Nephron (organoid): ENCODE results near the gene KLHL12.

ENCODE experiments used
- H3K27ac Mint-ChIP-seq, 3 experiments: 2 replicates each; pipeline ENCODE4 v1.8.0; 2020; ENCODE audit warnings: mixed read lengths in 3 of 3, mild to moderate bottlenecking in 2 of 3, moderate library complexity in 1 of 3
- H3K27me3 Mint-ChIP-seq: 2 replicates; pipeline ENCODE4 v1.8.0; 2021; ENCODE audit warnings: low read depth, mild to moderate bottlenecking, moderate library complexity, mixed read lengths
- H3K36me3 Mint-ChIP-seq: 2 replicates; pipeline ENCODE4 v1.8.0; 2020; ENCODE audit warnings: low read depth, mixed read lengths
- H3K4me1 Mint-ChIP-seq: 2 replicates; pipeline ENCODE4 v1.8.0; 2020; ENCODE audit warnings: mixed read lengths
- H3K4me3 Mint-ChIP-seq, 3 experiments: 2 replicates each; pipeline ENCODE4 v1.8.0; 2020; ENCODE audit warnings: mild to moderate bottlenecking in 3 of 3, mixed read lengths in 3 of 3, moderate library complexity in 2 of 3
- H3K9me3 Mint-ChIP-seq: 2 replicates; pipeline ENCODE4 v1.8.0; 2020; ENCODE audit warnings: mixed read lengths
- CTCF ChIP-seq, 3 experiments: fragments of 200-600 bp; sonication (generic); IDR thresholded peaks; one replicate each; pipeline ENCODE4 v1.5.0; 2021; ENCODE audit warnings: antibody characterized with exemption in 3 of 3; ENCODE audit not compliant: unreplicated experiment in 3 of 3

KLHL12 gene

GRCh38 chr1:202954057-202954745, 27.2 kb upstream of the KLHL12 start:
- Mint-ChIP-seq H3K4me3 (no peak overlapping the region), H3K36me3 (peaks cover 16% of the 10 kb centered on the region), H3K27ac (no peak overlapping the region), H3K4me1 (peaks cover 32% of the 10 kb centered on the region), H3K9me3 (no peaks in the 10 kb centered on the region), H3K27me3 (no peaks in the 10 kb centered on the region)
- no peak for TF ChIP-seq CTCF (IDR thresholded peaks at IDR 0.05; ENCODE audit: unreplicated experiment in 3 of 3)

- Mint-ChIP-seq H3K36me3 (peaks cover 18% of the 10 kb centered on the region), H3K27me3 (no peaks in the 10 kb centered on the region), H3K9me3 (no peaks in the 10 kb centered on the region), H3K27ac (no peak overlapping the region), H3K4me3 (no peak overlapping the region), H3K4me1 (peaks cover 24% of the 10 kb centered on the region)
- no peak for TF ChIP-seq CTCF (IDR thresholded peaks at IDR 0.05; ENCODE audit: unreplicated experiment in 3 of 3)
These were observed 26.4 kb upstream of the KLHL12 start for GRCh38 chr1:202953392-202953791.

GRCh38 chr1:202952818-202953217, 25.8 kb upstream of the KLHL12 start:
- Mint-ChIP-seq H3K4me1 (peaks cover 23% of the 10 kb centered on the region), H3K9me3 (no peaks in the 10 kb centered on the region), H3K27me3 (no peaks in the 10 kb centered on the region), H3K27ac (no peak overlapping the region), H3K4me3 (no peak overlapping the region), H3K36me3 (peaks cover 24% of the 10 kb centered on the region)
- TF ChIP-seq CTCF (IDR thresholded peaks at IDR 0.05; ENCODE audit: unreplicated experiment in 3 of 3), result no peak

GRCh38 chr1:202952099-202952498, 25.1 kb upstream of the KLHL12 start:
- TF ChIP-seq CTCF (IDR thresholded peaks at IDR 0.05; ENCODE audit: unreplicated experiment in 3 of 3), result no peak
- no peak overlapping the region for H3K27ac Mint-ChIP-seq
- H3K4me3 Mint-ChIP-seq, result no peak overlapping the region
- peaks cover 17% of the 10 kb centered on the region for H3K4me1 Mint-ChIP-seq
- peaks cover 27% of the 10 kb centered on the region for H3K36me3 Mint-ChIP-seq
- H3K9me3 Mint-ChIP-seq, result no peaks in the 10 kb centered on the region
- no peaks in the 10 kb centered on the region for H3K27me3 Mint-ChIP-seq

GRCh38 chr1:202951437-202951836, 24.4 kb upstream of the KLHL12 start:
- no peak for TF ChIP-seq CTCF (IDR thresholded peaks at IDR 0.05; ENCODE audit: unreplicated experiment in 3 of 3)
- no peak overlapping the region for H3K27ac Mint-ChIP-seq
- H3K4me1 Mint-ChIP-seq, result peaks cover 11% of the 10 kb centered on the region
- H3K36me3 Mint-ChIP-seq, result peaks cover 29% of the 10 kb centered on the region
- no peaks in the 10 kb centered on the region for H3K9me3 Mint-ChIP-seq
- H3K4me3 Mint-ChIP-seq, result no peak overlapping the region
- H3K27me3 Mint-ChIP-seq, result no peaks in the 10 kb centered on the region

- Mint-ChIP-seq H3K36me3 (peaks cover 71% of the 10 kb centered on the region), H3K9me3 (no peaks in the 10 kb centered on the region), H3K4me1 (no peaks in the 10 kb centered on the region), H3K27ac (no peak overlapping the region), H3K4me3 (no peak overlapping the region), H3K27me3 (no peaks in the 10 kb centered on the region)
- no peak for TF ChIP-seq CTCF (IDR thresholded peaks at IDR 0.05; ENCODE audit: unreplicated experiment in 3 of 3)
These were observed 18.4 kb upstream of the KLHL12 start for GRCh38 chr1:202945483-202945882.
